GM06990 (cell line): ENCODE data around the gene ACTBL2.

ENCODE experiments used
- DNase-seq: peaks from one replicate; pipeline ENCODE4 v3.0.0-alpha.2; 2011; ENCODE audit not compliant: insufficient read length; ENCODE audit errors: extremely low read depth
- H3K27me3 ChIP-seq: replicated peaks from 2 replicates; pipeline ENCODE4 v1.6.0; 2011; ENCODE audit warnings: low read length; ENCODE audit not compliant: control insufficient read depth, insufficient read depth
- H3K36me3 ChIP-seq: 2 replicates; pipeline ENCODE4 v1.5.1; 2011; ENCODE audit warnings: low read length; ENCODE audit not compliant: control insufficient read depth, insufficient read depth
- H3K4me3 ChIP-seq: replicated peaks from 2 replicates; pipeline ENCODE4 v1.5.1; 2011; ENCODE audit warnings: low read depth, mild to moderate bottlenecking, control low read depth, low read length
- CTCF ChIP-seq: IDR thresholded peaks from 2 replicates; pipeline ENCODE4 v1.5.1; 2011; ENCODE audit warnings: low read length, control low read depth, mild to moderate bottlenecking, inconsistent platforms; ENCODE audit not compliant: insufficient read depth, poor library complexity, severe bottlenecking

The ACTBL2 gene

GRCh38 chr5:57448751-57449150 lies 33.9 kb downstream of the ACTBL2 start:
- DNase-seq: no peak
- TF ChIP-seq CTCF: no peak

GRCh38 chr5:57448287-57448686 lies 34.3 kb downstream of the ACTBL2 start:
- Histone ChIP-seq H3K36me3 (no peaks in the 10 kb centered on the region), H3K27me3 (no peaks in the 10 kb centered on the region), H3K4me3 (no peak overlapping the region)
- no peak for DNase-seq
- no peak for TF ChIP-seq CTCF

More at GRCh38 chr5:57448751-57449150, 33.9 kb downstream of the ACTBL2 start:
- H3K27me3 ChIP-seq: no peaks in the 10 kb centered on the region
- no peak overlapping the region for H3K4me3 ChIP-seq
- H3K36me3 ChIP-seq: no peaks in the 10 kb centered on the region

- Histone ChIP-seq H3K4me3 (no peak overlapping the region), H3K36me3 (no peaks in the 10 kb centered on the region), H3K27me3 (no peaks in the 10 kb centered on the region)
- TF ChIP-seq CTCF: no peak
- no peak for DNase-seq
These were observed 35.0 kb downstream of the ACTBL2 start for GRCh38 chr5:57447658-57448057.

- no peak for DNase-seq
- H3K4me3 ChIP-seq: no peak overlapping the region
- H3K27me3 ChIP-seq: no peaks in the 10 kb centered on the region
- H3K36me3 ChIP-seq: no peaks in the 10 kb centered on the region
- no peak for TF ChIP-seq CTCF
These were observed 35.6 kb downstream of the ACTBL2 start for GRCh38 chr5:57446966-57447365.

- no peaks in the 10 kb centered on the region for H3K27me3 ChIP-seq
- no peak for DNase-seq
- no peaks in the 10 kb centered on the region for H3K36me3 ChIP-seq
- no peak for TF ChIP-seq CTCF
- H3K4me3 ChIP-seq: no peak overlapping the region
These were observed 36.9 kb downstream of the ACTBL2 start for GRCh38 chr5:57445705-57446037.

- DNase-seq: no peak
- Histone ChIP-seq H3K4me3 (no peak overlapping the region), H3K36me3 (no peaks in the 10 kb centered on the region), H3K27me3 (no peaks in the 10 kb centered on the region)
- TF ChIP-seq CTCF: no peak
These were observed 37.5 kb downstream of the ACTBL2 start for GRCh38 chr5:57445006-57445704.
